PC-9 (cell line): ENCODE results near the gene ELAPOR2. TPM values are rescaled to one million over a fixed set of nuclear protein-coding genes. Genes with fewer than 3 reads are reported as not detected.
"Not testable (repeated sequence)": the region's sequence is repeated elsewhere in the genome, so short reads cannot be mapped to it uniquely, and the experiment has no call there.

ENCODE experiments used
- BruUV-seq: library from RNA; stranded (reverse); fragments of 400-500 nt; replicated peaks from 2 replicates; lab custom pipeline; 2021; lab: Mats Ljungman, UMichigan
- CTCF ChIA-PET: fragments of 300-600 bp; sonication (Branson Sonifier 250); formaldehyde crosslinking; loops from one replicate; lab custom pipeline; 2022; ENCODE audit warnings: antibody characterized with exemption; lab: Charles Lee
- POLR2A ChIA-PET: fragments of 300-600 bp; sonication (Branson Sonifier 250); formaldehyde crosslinking; loops from one replicate; lab custom pipeline; 2022; ENCODE audit warnings: antibody characterized with exemption; ENCODE audit not compliant: unreplicated experiment; lab: Charles Lee
- DNase-seq, 2 experiments: peaks; one replicate each; pipeline versions ENCODE4 v3.0.0 to v3.0.0-alpha.2; 2015 to 2022; ENCODE audit warnings: mixed read lengths in 1 of 2
- H2AFZ ChIP-seq: fragments of 200-600 bp; sonication (generic); 2 replicates; pipeline ENCODE4 v1.8.1; 2017; ENCODE audit warnings: antibody characterized with exemption
- H3F3A ChIP-seq: fragments of 200-600 bp; sonication (generic); 2 replicates; pipeline ENCODE4 v1.8.1; 2017; ENCODE audit warnings: antibody characterized with exemption, mild to moderate bottlenecking, low read depth; ENCODE audit not compliant: insufficient read depth
- H3K27ac ChIP-seq: fragments of 200-600 bp; sonication (generic); 2 replicates; pipeline ENCODE4 v1.6.1; 2016; ENCODE audit warnings: mixed run types
- H3K27me3 ChIP-seq: fragments of 200-600 bp; sonication (generic); 2 replicates; pipeline ENCODE4 v1.6.1; 2016; ENCODE audit warnings: low read depth, mixed run types; ENCODE audit not compliant: insufficient read depth
- H3K36me3 ChIP-seq: fragments of 200-600 bp; sonication (generic); 2 replicates; pipeline ENCODE4 v1.6.1; 2016; ENCODE audit warnings: low read depth, mixed run types
- H3K4me1 ChIP-seq: fragments of 200-600 bp; sonication (generic); replicated peaks from 2 replicates; pipeline ENCODE4 v1.6.1; 2016; ENCODE audit warnings: mixed run types; ENCODE audit not compliant: insufficient read depth
- H3K4me2 ChIP-seq: fragments of 200-600 bp; sonication (generic); 2 replicates; pipeline ENCODE4 v1.6.1; 2017; ENCODE audit warnings: mixed run types
- H3K4me3 ChIP-seq: fragments of 200-600 bp; sonication (generic); 2 replicates; pipeline ENCODE4 v1.6.1; 2016; ENCODE audit warnings: mixed run types
- H3K79me2 ChIP-seq: fragments of 200-600 bp; sonication (generic); 2 replicates; pipeline ENCODE4 v1.6.1; 2017; ENCODE audit warnings: low read depth, mixed run types
- H3K9me2 ChIP-seq: fragments of 200-600 bp; sonication (generic); 2 replicates; pipeline ENCODE4 v1.8.1; 2017; ENCODE audit warnings: mild to moderate bottlenecking; ENCODE audit not compliant: insufficient read depth
- H3K9me3 ChIP-seq: fragments of 200-600 bp; sonication (generic); 2 replicates; pipeline ENCODE4 v1.8.1; 2016; ENCODE audit warnings: low read depth; ENCODE audit not compliant: insufficient read depth
- H4K20me1 ChIP-seq: fragments of 200-600 bp; sonication (generic); 2 replicates; pipeline ENCODE4 v1.8.1; 2017; ENCODE audit not compliant: insufficient read depth
- CTCF ChIP-seq: fragments of 200-600 bp; sonication (generic); conservative IDR thresholded peaks from 2 replicates; pipeline ENCODE4 v1.6.1; 2017; ENCODE audit warnings: mixed run types, antibody characterized with exemption, mild to moderate bottlenecking, moderate library complexity
- EZH2 ChIP-seq: fragments of 200-600 bp; sonication (generic); IDR thresholded peaks from 2 replicates; pipeline ENCODE4 v1.8.0; 2017; ENCODE audit warnings: antibody characterized with exemption, low read depth
- intact Hi-C: fragments of 100-400 bp; cut with micrococcal nuclease; formaldehyde crosslinking; loops from one replicate; pipeline ENCODE4 v1.10.0; 2022; ENCODE audit not compliant: unreplicated experiment
- total RNA-seq: library from RNA; stranded (reverse); gene quantifications from 2 replicates; pipeline ENCODE4 v1.2.3, GENCODE V29; 2021

The ELAPOR2 gene
- total RNA-seq, 1 experiment from 2014 or later, result 11.0 TPM

GRCh38 chr7:87106974-87107612 lies 47.6 kb upstream of the ELAPOR2 start:
- ChIA-PET CTCF (no interaction called here), POLR2A (no interaction called here)
- Histone ChIP-seq H3K4me1 (no peaks in the 10 kb centered on the region), H4K20me1 (no peaks in the 10 kb centered on the region), H3K27ac (no peak overlapping the region), H3K4me2 (no peak overlapping the region), H3K9me3 (no peaks in the 10 kb centered on the region), H3F3A (no peaks in the 10 kb centered on the region), H3K36me3 (no peaks in the 10 kb centered on the region), H3K9me2 (no peaks in the 10 kb centered on the region), H3K4me3 (no peak overlapping the region), H2AFZ (no peak overlapping the region), H3K79me2 (no peaks in the 10 kb centered on the region), H3K27me3 (no peaks in the 10 kb centered on the region)
- BruUV-seq, result no TSS peak
- no peak for TF ChIP-seq CTCF
- TF ChIP-seq EZH2, result no peak
- intact Hi-C loops, result no loop called here
- DNase-seq, result no peak

- Histone ChIP-seq H2AFZ (no peak overlapping the region), H3K4me2 (no peak overlapping the region), H3K27ac (no peak overlapping the region), H3K4me1 (peaks cover 8% of the 10 kb centered on the region), H3K79me2 (no peaks in the 10 kb centered on the region), H3K9me3 (no peaks in the 10 kb centered on the region), H3K27me3 (no peaks in the 10 kb centered on the region), H3F3A (no peaks in the 10 kb centered on the region), H3K9me2 (no peaks in the 10 kb centered on the region), H4K20me1 (no peaks in the 10 kb centered on the region), H3K4me3 (no peak overlapping the region), H3K36me3 (no peaks in the 10 kb centered on the region)
- intact Hi-C loops, result no loop called here
- no peak for DNase-seq
- TF ChIP-seq CTCF, result no peak
- no peak for TF ChIP-seq EZH2
- CTCF ChIA-PET, result no interaction called here
- POLR2A ChIA-PET, result no interaction called here
- no TSS peak for BruUV-seq
Observed at GRCh38 chr7:87105401-87105800, 45.9 kb upstream of the ELAPOR2 start.

- TF ChIP-seq CTCF, result no peak
- TF ChIP-seq EZH2, result no peak
- no peak overlapping the region for H3K4me2 ChIP-seq
- no peaks in the 10 kb centered on the region for H4K20me1 ChIP-seq
- H3K27ac ChIP-seq, result peak overlapping the region; percentile 8; the same call in 1 of the 2 replicates
- ChIA-PET CTCF (no interaction called here), POLR2A (no interaction called here)
- H2AFZ ChIP-seq, result peak overlapping the region; percentile 60; the same call in 1 of the 2 replicates
- H3K27me3 ChIP-seq, result no peaks in the 10 kb centered on the region
- H3K36me3 ChIP-seq, result no peaks in the 10 kb centered on the region
- H3K79me2 ChIP-seq, result no peaks in the 10 kb centered on the region
- intact Hi-C loops, result no loop called here
- no peaks in the 10 kb centered on the region for H3K9me3 ChIP-seq
- no peak for DNase-seq
- no peaks in the 10 kb centered on the region for H3K9me2 ChIP-seq
- peaks cover 13% of the 10 kb centered on the region for H3K4me1 ChIP-seq
- H3F3A ChIP-seq, result no peaks in the 10 kb centered on the region
- BruUV-seq, result no TSS peak
- H3K4me3 ChIP-seq, result no peak overlapping the region
Observed at GRCh38 chr7:87100326-87100725, 40.9 kb upstream of the ELAPOR2 start.

- H3K27me3 ChIP-seq, DNase-seq, H4K20me1 ChIP-seq, H3K9me3 ChIP-seq, H3K27ac ChIP-seq, BruUV-seq, intact Hi-C loops, H3K4me2 ChIP-seq, CTCF ChIA-PET, H3K36me3 ChIP-seq, H3K79me2 ChIP-seq, H2AFZ ChIP-seq, H3K4me3 ChIP-seq, H3F3A ChIP-seq, POLR2A ChIA-PET, H3K9me2 ChIP-seq: not testable (repeated sequence)
- H3K4me1 ChIP-seq, result peaks cover 13% of the 10 kb centered on the region
Observed at GRCh38 chr7:87097375-87097774, 37.9 kb upstream of the ELAPOR2 start.
